Fibroblast of pulmonary artery (primary cell): ENCODE results near the gene NAA30.
"Not testable (repeated sequence)": the region's sequence is repeated elsewhere in the genome, so short reads cannot be mapped to it uniquely, and the experiment has no call there.

Source experiments
- DNase-seq: peaks from one replicate; pipeline ENCODE4 v3.0.0-alpha.2; 2010; ENCODE audit warnings: low read depth
- H3K4me3 ChIP-seq: replicated peaks from 2 replicates; pipeline ENCODE4 v1.5.1; 2011; ENCODE audit warnings: low read depth, mild to moderate bottlenecking, control low read depth, low read length, moderate library complexity
- CTCF ChIP-seq: IDR thresholded peaks from 2 replicates; pipeline ENCODE4 v1.5.1; 2011; ENCODE audit warnings: mild to moderate bottlenecking, control low read depth, low read length, inconsistent platforms; ENCODE audit errors: missing control alignments

NAA30 gene

GRCh38 chr14:57390037-57390805 lies at the start of gene NAA30:
Gene NAA30, plus strand, starts transcription at chr14:57390586. Its CDS starts 372 bp downstream, at chr14:57390958.
- TF ChIP-seq CTCF, result no peak
- peak; percentile 95 for DNase-seq
- H3K4me3 ChIP-seq, result peak within 1 kb of the TSS; percentile 60

GRCh38 chr14:57343545-57344297 lies 46.7 kb upstream of the NAA30 start:
- not testable (repeated sequence) for DNase-seq, H3K4me3 ChIP-seq

GRCh38 chr14:57345106-57345505 lies 45.3 kb upstream of the NAA30 start:
- no peak for DNase-seq
- H3K4me3 ChIP-seq, result no peak overlapping the region
- no peak for TF ChIP-seq CTCF

GRCh38 chr14:57346741-57347140 lies 43.6 kb upstream of the NAA30 start:
- no peak overlapping the region for H3K4me3 ChIP-seq
- DNase-seq, result no peak
- TF ChIP-seq CTCF, result no peak

- no peak overlapping the region for H3K4me3 ChIP-seq
- TF ChIP-seq CTCF, result no peak
- DNase-seq, result no peak
Measured at GRCh38 chr14:57352396-57353170, 37.8 kb upstream of the NAA30 start.

- no peak for TF ChIP-seq CTCF
- DNase-seq, result no peak
- H3K4me3 ChIP-seq, result no peak overlapping the region
Measured at GRCh38 chr14:57355081-57355800, 35.1 kb upstream of the NAA30 start.
